ENCODE data around the gene AKAP13.

Gene AKAP13

DNA sequence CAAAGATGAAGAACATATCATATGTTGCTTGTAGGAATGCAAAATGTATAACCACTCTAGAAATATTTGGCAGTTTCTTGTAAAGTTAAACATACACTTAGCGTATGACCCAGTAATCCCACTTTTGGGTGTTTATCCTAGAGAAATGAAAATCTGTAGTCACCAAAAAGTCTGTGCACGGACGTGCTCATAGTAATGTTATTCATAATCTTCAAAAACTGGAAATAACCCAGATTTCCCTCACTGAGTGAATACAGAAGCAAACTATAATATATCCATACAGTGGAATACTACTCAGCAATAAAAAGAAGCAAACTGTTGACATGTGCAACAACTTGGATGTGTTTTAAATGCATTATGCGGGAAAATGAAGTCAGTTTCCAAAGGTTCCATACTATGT, 155.9 kb downstream of the AKAP13 start:
- H3K27me3 ChIP-seq (ENCODE audit: low read length) = no peaks in the 10 kb centered on the region
- no peak for TF ChIP-seq EZH2phosphoT487 (conservative IDR thresholded peaks at IDR 0.05; ENCODE audit: low read length)
- TF ChIP-seq, protein P1, sequence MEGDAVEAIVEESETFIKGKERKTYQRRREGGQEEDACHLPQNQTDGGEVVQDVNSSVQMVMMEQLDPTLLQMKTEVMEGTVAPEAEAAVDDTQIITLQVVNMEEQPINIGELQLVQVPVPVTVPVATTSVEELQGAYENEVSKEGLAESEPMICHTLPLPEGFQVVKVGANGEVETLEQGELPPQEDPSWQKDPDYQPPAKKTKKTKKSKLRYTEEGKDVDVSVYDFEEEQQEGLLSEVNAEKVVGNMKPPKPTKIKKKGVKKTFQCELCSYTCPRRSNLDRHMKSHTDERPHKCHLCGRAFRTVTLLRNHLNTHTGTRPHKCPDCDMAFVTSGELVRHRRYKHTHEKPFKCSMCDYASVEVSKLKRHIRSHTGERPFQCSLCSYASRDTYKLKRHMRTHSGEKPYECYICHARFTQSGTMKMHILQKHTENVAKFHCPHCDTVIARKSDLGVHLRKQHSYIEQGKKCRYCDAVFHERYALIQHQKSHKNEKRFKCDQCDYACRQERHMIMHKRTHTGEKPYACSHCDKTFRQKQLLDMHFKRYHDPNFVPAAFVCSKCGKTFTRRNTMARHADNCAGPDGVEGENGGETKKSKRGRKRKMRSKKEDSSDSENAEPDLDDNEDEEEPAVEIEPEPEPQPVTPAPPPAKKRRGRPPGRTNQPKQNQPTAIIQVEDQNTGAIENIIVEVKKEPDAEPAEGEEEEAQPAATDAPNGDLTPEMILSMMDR (IDR thresholded peaks at IDR 0.05; ENCODE audit: insufficient read depth, low read length, poor library complexity, severe bottlenecking) = no peak
- peak overlapping the region; percentile 25; the same call in 1 of the 2 replicates for H3K27ac ChIP-seq (ENCODE audit: low read depth, low read length)
- H3K4me3 ChIP-seq (ENCODE audit: insufficient read depth, low read length, poor library complexity, severe bottlenecking) = no peak overlapping the region
- H3K79me2 ChIP-seq (ENCODE audit: insufficient read depth, low read length) = peaks cover 74% of the 10 kb centered on the region
- H3K36me3 ChIP-seq (ENCODE audit: low read length) = peaks cover 8% of the 10 kb centered on the region; the same call in 1 of the 2 replicates
- H3K9me2 ChIP-seq (replicated peaks; ENCODE audit: insufficient read depth, low read length) = no peaks in the 10 kb centered on the region
- H3F3A ChIP-seq (ENCODE audit: insufficient read depth) = peaks cover 11% of the 10 kb centered on the region
- H3K9ac ChIP-seq (ENCODE audit: low read length) = no peak overlapping the region
- H3K4me2 ChIP-seq (ENCODE audit: low read depth, low read length, poor library complexity, severe bottlenecking) = no peak overlapping the region
- no peaks in the 10 kb centered on the region for H4K20me1 ChIP-seq (ENCODE audit: low read depth, low read length)
- no peaks in the 10 kb centered on the region for H3K9me3 ChIP-seq (ENCODE audit: insufficient read depth, low read length)
- H2AFZ ChIP-seq (ENCODE audit: low read depth, low read length, severe bottlenecking) = no peak overlapping the region

DNA sequence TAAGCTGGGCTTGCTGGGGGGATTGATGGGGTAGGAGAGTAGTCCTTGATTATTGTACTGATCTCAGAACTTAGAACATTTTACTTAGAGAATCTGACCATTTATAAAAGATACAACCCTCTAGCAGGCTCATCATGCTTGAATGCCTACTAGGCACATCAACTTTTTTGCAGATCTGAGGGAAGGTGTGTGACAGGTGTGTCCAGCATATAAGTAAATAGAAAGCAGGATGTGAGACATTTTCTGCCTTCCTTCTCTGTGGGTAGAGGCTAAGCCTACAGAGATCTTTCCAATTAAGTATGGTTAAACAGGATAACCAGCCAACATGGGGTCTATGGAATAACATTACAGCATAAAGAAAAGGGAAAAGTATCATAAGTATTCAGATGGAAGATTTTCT, 159.1 kb downstream of the AKAP13 start:
- Histone ChIP-seq H3K9me3 (ENCODE audit: insufficient read depth, low read length) (no peaks in the 10 kb centered on the region), H3K9ac (ENCODE audit: low read length) (no peak overlapping the region), H3K79me2 (ENCODE audit: insufficient read depth, low read length) (peaks cover 77% of the 10 kb centered on the region), H4K20me1 (ENCODE audit: low read depth, low read length) (no peaks in the 10 kb centered on the region), H2AFZ (ENCODE audit: low read depth, low read length, severe bottlenecking) (no peak overlapping the region), H3F3A (ENCODE audit: insufficient read depth) (peaks cover 9% of the 10 kb centered on the region), H3K27ac (ENCODE audit: low read depth, low read length) (no peak overlapping the region), H3K4me2 (ENCODE audit: low read depth, low read length, poor library complexity, severe bottlenecking) (no peak overlapping the region), H3K27me3 (ENCODE audit: low read length) (no peaks in the 10 kb centered on the region), H3K9me2 (replicated peaks; ENCODE audit: insufficient read depth, low read length) (no peaks in the 10 kb centered on the region), H3K36me3 (ENCODE audit: low read length) (peaks cover 15% of the 10 kb centered on the region), H3K4me3 (ENCODE audit: insufficient read depth, low read length, poor library complexity, severe bottlenecking) (no peak overlapping the region)
- TF ChIP-seq EZH2phosphoT487 (conservative IDR thresholded peaks at IDR 0.05; ENCODE audit: low read length) = no peak
- TF ChIP-seq, protein P1 (IDR thresholded peaks at IDR 0.05; ENCODE audit: insufficient read depth, low read length, poor library complexity, severe bottlenecking) = no peak

DNA sequence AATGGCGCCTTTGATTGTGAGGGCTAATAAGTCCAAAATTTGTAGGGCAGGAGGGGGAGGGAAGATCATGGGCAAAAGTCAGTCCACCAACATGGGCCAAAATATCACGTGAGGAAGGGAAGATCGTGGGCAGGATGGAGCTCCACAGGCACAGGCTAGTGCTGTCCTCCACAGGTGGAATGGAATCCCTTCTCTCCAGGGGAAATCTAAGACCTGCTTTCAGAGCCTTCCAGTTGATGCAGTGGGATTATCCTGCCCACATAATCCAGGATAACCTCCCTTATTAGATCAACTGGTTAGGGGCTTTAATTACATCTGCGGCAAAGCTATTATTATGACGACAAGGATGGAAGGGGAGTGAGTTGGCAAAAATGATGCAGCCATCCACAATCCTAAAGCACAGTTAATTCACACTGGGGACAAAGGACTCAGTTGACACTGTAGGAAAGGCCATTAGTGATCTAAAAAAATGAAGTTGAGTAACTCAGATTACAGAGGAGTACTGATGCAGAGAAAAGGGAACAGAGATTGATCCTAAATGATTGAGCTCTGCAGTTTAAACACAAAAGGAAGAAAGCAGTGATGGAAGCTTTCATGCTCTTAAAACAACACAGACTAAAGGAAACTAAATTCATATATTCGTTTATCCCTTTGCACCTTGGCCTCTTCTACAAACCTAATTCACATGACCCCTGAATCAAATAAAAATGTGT, 159.8 kb downstream of the AKAP13 start:
- Histone ChIP-seq H4K20me1 (ENCODE audit: low read depth, low read length) (0 out of 2 replicates have a peak, but pooled peaks cover 2% of the 10 kb centered on the region), H3K79me2 (ENCODE audit: insufficient read depth, low read length) (peaks cover 73% of the 10 kb centered on the region), H3K9me3 (ENCODE audit: insufficient read depth, low read length) (no peaks in the 10 kb centered on the region), H3K27ac (ENCODE audit: low read depth, low read length) (no peak overlapping the region), H3K4me3 (ENCODE audit: insufficient read depth, low read length, poor library complexity, severe bottlenecking) (no peak overlapping the region), H3K36me3 (ENCODE audit: low read length) (peaks cover 19% of the 10 kb centered on the region), H3K4me2 (ENCODE audit: low read depth, low read length, poor library complexity, severe bottlenecking) (no peak overlapping the region), H3K9ac (ENCODE audit: low read length) (no peak overlapping the region), H3K9me2 (replicated peaks; ENCODE audit: insufficient read depth, low read length) (no peaks in the 10 kb centered on the region), H2AFZ (ENCODE audit: low read depth, low read length, severe bottlenecking) (no peak overlapping the region), H3F3A (ENCODE audit: insufficient read depth) (peaks cover 4% of the 10 kb centered on the region), H3K27me3 (ENCODE audit: low read length) (no peaks in the 10 kb centered on the region)
- TF ChIP-seq, protein P1 (IDR thresholded peaks at IDR 0.05; ENCODE audit: insufficient read depth, low read length, poor library complexity, severe bottlenecking) = no peak
- TF ChIP-seq EZH2phosphoT487 (conservative IDR thresholded peaks at IDR 0.05; ENCODE audit: low read length) = no peak

Measured in SU-DHL-6 (cell line).